ENCODE measurements around the gene MARCKS.
"Not testable (repeated sequence)": the region's sequence is repeated elsewhere in the genome, so short reads cannot be mapped to it uniquely, and the experiment has no call there.

Gene MARCKS

GRCh38 chr6:113886512-113886911, 29.4 kb downstream of the MARCKS start:
- DNase-seq = no peak

DNA sequence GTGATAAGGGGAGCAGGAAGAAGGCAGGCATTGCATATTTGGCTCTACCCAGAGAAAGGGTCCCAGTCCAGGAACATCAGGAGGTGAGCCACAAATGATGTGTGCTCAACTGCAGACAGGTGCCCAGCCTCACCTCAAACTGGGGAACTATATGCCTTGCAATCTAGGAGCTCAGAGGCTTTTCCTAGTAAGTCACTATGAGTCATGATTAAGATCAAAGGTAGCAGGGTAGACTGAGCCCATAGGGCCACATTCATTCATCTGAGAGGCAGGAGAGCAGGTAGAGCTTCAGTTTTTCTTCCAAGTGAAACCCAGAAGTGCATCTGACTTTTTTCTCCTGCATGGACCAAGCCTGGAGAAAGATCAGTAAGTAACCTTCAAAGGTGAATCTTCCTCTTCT, 31.3 kb downstream of the MARCKS start:
- no peak for DNase-seq

- no peak for DNase-seq
Measured at GRCh38 chr6:113888956-113889630, 31.9 kb downstream of the MARCKS start.

DNA sequence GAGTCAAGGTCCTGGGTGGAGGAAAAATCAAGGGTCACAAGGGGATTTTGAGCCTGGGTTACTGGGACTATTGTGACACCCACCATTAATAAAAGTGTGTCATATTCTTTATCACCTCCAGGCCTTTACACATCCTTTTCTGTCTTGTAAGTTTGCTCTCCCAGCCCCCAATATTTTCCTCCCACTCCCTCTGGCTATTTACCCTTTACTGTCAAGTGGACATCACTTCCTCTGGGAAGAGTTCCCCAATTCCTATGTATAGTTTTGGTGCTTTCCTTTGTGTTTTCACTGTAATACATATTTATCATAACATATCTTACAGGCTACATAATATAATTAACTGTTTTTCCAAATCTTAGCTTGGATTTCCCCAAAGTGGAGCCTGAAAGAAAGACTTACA, 36.3 kb downstream of the MARCKS start:
- no peak for DNase-seq

- DNase-seq = peak; percentile 31
Measured at GRCh38 chr6:113893866-113894265, 36.7 kb downstream of the MARCKS start.

DNA sequence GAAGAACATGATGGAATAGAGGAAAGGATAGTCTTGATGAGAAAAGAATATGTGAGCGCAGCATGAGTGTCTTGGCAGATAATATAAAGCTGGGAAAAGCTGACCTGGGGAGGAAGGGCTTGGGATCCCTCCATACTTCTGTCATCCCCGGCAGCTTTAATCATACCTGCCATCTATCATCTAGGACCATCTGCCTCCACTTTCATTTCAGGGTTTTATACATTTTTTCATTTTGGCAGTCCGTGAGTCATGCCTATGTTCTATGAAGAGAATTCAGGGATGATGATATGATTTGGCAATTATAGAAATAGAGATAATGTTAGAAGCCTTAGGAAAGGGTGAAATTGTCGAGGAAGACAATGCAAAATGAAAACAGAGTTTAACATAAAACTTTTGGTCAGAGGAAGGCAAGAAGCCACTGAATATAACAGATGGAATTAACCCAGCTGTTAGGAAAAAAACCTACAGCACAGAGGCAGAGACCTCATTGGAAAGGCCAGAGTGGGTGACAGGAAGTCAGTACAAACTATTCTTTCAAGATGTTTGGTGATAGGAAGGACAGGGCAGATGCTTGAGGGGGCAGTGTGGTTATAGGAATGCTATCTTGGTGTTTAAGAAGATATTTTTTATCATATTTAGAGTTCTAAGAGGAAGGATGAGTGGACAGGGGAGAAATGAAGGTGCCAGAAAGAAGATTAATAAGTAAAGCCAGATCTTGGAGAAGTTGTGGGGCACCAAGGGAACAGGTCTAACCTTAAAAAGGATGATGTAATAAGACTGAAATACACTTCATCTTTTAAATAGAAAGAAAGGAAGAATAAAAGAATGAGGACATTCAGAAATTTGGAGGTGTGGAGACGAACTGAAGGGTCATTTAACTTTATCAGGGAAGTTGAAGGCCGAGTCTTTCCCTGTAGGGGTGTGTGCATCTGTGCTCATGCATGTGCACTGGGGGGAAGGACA, 37.8 kb downstream of the MARCKS start:
- no peak for DNase-seq

GRCh38 chr6:113901482-113901881, 44.3 kb downstream of the MARCKS start:
- DNase-seq = no peak

GRCh38 chr6:113903666-113904330, 46.7 kb downstream of the MARCKS start:
- no peak for DNase-seq

GRCh38 chr6:113907102-113907815, 50.1 kb downstream of the MARCKS start:
- DNase-seq = peak; percentile 64

GRCh38 chr6:113908801-113909200, 51.7 kb downstream of the MARCKS start:
- DNase-seq = no peak

- DNase-seq = peak; percentile 64
Measured at GRCh38 chr6:113909224-113909856, 52.2 kb downstream of the MARCKS start.

DNA sequence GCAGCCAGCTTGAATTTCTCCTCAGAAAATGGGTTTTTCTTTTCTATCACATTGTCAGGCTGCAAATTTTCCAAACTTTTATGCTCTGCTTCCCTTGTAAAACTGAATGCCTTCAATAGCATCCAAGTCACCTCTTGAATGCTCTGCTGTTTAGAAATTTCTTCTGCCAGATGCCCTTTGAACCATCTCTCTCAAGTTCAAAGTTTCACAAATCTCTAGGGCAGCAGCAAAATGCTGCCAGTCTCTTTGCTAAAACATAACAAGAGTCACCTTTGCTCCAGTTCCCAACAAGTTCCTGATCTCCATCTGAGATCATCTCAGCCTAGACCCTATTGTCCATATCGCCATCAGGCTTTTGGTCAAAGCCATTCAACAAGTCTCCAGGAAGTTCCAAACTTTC, 53.1 kb downstream of the MARCKS start:
- DNase-seq = not testable (repeated sequence)
